ENCODE data around the gene BMF.

BMF gene

GRCh38 chr15:40102897-40103858, 5.5 kb downstream of the BMF start:
- DNase-seq: peak; percentile 51

- DNase-seq: no peak
Observed at GRCh38 chr15:40100947-40101905, 7.5 kb downstream of the BMF start.

- no peak for DNase-seq
Observed at GRCh38 chr15:40100123-40100946, 8.3 kb downstream of the BMF start.

GRCh38 chr15:40098489-40099261, 10.0 kb downstream of the BMF start:
- DNase-seq: peak; percentile 52

- no peak for DNase-seq
Observed at GRCh38 chr15:40097968-40098476, 10.7 kb downstream of the BMF start.

- DNase-seq: no peak
Observed at GRCh38 chr15:40097096-40097967, 11.3 kb downstream of the BMF start.

- DNase-seq: no peak
Observed at GRCh38 chr15:40096094-40096891, 12.4 kb downstream of the BMF start.

- DNase-seq: no peak
Observed at GRCh38 chr15:40095371-40096093, 13.1 kb downstream of the BMF start.

GRCh38 chr15:40094156-40094555, 14.5 kb downstream of the BMF start:
- DNase-seq: no peak

- DNase-seq: no peak
Observed at GRCh38 chr15:40092979-40093869, 15.5 kb downstream of the BMF start.

GRCh38 chr15:40092256-40092978, 16.3 kb downstream of the BMF start:
- DNase-seq: peak; percentile 54

- DNase-seq: no peak
Observed at GRCh38 chr15:40091861-40092255, 16.8 kb downstream of the BMF start.

- no peak for DNase-seq
Observed at GRCh38 chr15:40090774-40091455, 17.8 kb downstream of the BMF start.

GRCh38 chr15:40088929-40089755, 19.5 kb downstream of the BMF start:
- DNase-seq: no peak

Measured in NCI-H1436 (cell line).